Cardiac muscle cell (in vitro differentiated cells and primary cell): ENCODE results near the gene NHSL2. TPM values are rescaled to one million over a fixed set of nuclear protein-coding genes. Genes with fewer than 3 reads are reported as not detected.
A peak's percentile ranks its signal among the peaks of the same experiment; 100 is the strongest.

Experiments used
- DNase-seq, 2 donors: peaks; one replicate each; pipeline versions ENCODE4 v3.0.0 to v3.0.0-alpha.2; 2010 to 2017; ENCODE audit warnings: low read depth in 1 of 2, low spot score in 1 of 2
- H3K27ac ChIP-seq: fragments of 200-600 bp; sonication (generic); 2 replicates; pipeline ENCODE4 v1.5.1; 2016
- H3K27me3 ChIP-seq: fragments of 200-600 bp; sonication (generic); 2 replicates; pipeline ENCODE4 v1.6.0; 2016; ENCODE audit warnings: control low read depth
- H3K36me3 ChIP-seq: fragments of 200-600 bp; sonication (generic); 2 replicates; pipeline ENCODE4 v1.5.1; 2016; ENCODE audit warnings: control low read depth
- H3K4me1 ChIP-seq: fragments of 200-600 bp; sonication (generic); 2 replicates; pipeline ENCODE4 v1.8.1; 2017; ENCODE audit warnings: low read depth, mild to moderate bottlenecking, mixed run types
- H3K4me3 ChIP-seq: fragments of 200-600 bp; sonication (generic); 2 replicates; pipeline ENCODE4 v1.5.1; 2016; ENCODE audit warnings: mild to moderate bottlenecking
- H3K9me3 ChIP-seq: fragments of 200-600 bp; sonication (generic); 2 replicates; pipeline ENCODE4 v1.5.1; 2017; ENCODE audit warnings: low read depth, mild to moderate bottlenecking, control low read depth
- CTCF ChIP-seq: IDR thresholded peaks from 2 replicates; pipeline ENCODE4 v1.5.1; 2012; ENCODE audit warnings: low read depth, mild to moderate bottlenecking, low read length
- polyA plus RNA-seq: library from polyadenylated mRNA; unstranded; fragments of >200 nt; fragmentation: Nextera tagmentation; extraction: Ambion mirVana; gene quantifications from 2 replicates; pipeline ENCODE4 v1.2.1, GENCODE V29; 2016
- total RNA-seq: library from RNA; depleted of rRNA; stranded (reverse); fragments of >200 nt; gene quantifications from 2 replicates; pipeline ENCODE4 v1.2.3, GENCODE V29; 2016

NHSL2 gene
- total and polyA plus RNA-seq, 2 experiments from 2014 or later: 6.6 to 7.9 TPM

GRCh38 chrX:72095370-72095769, 184.7 kb downstream of the NHSL2 start:
- no peak for DNase-seq
- Histone ChIP-seq H3K36me3 (no peaks in the 10 kb centered on the region), H3K9me3 (no peaks in the 10 kb centered on the region), H3K27ac (peak overlapping the region; percentile 55), H3K4me1 (peaks cover 2% of the 10 kb centered on the region), H3K27me3 (no peaks in the 10 kb centered on the region), H3K4me3 (no peak overlapping the region)
- no peak for TF ChIP-seq CTCF

GRCh38 chrX:72097098-72097497, 186.5 kb downstream of the NHSL2 start:
- Histone ChIP-seq H3K27me3 (no peaks in the 10 kb centered on the region), H3K36me3 (no peaks in the 10 kb centered on the region), H3K27ac (no peak overlapping the region), H3K4me3 (no peak overlapping the region), H3K9me3 (no peaks in the 10 kb centered on the region), H3K4me1 (peaks cover 14% of the 10 kb centered on the region)
- no peak for DNase-seq
- no peak for TF ChIP-seq CTCF

- Histone ChIP-seq H3K27me3 (no peaks in the 10 kb centered on the region), H3K27ac (no peak overlapping the region), H3K36me3 (no peaks in the 10 kb centered on the region), H3K4me3 (no peak overlapping the region), H3K9me3 (no peaks in the 10 kb centered on the region), H3K4me1 (peaks cover 13% of the 10 kb centered on the region)
- TF ChIP-seq CTCF: no peak
- DNase-seq: no peak
Measured at GRCh38 chrX:72100051-72100755, 189.6 kb downstream of the NHSL2 start.

GRCh38 chrX:72100824-72101351, 190.2 kb downstream of the NHSL2 start:
- Histone ChIP-seq H3K4me3 (no peak overlapping the region), H3K9me3 (no peaks in the 10 kb centered on the region), H3K36me3 (no peaks in the 10 kb centered on the region), H3K4me1 (peaks cover 13% of the 10 kb centered on the region), H3K27ac (no peak overlapping the region), H3K27me3 (no peaks in the 10 kb centered on the region)
- no peak for DNase-seq
- no peak for TF ChIP-seq CTCF

GRCh38 chrX:72101597-72102037, 191.0 kb downstream of the NHSL2 start:
- Histone ChIP-seq H3K9me3 (no peaks in the 10 kb centered on the region), H3K4me1 (peaks cover 13% of the 10 kb centered on the region), H3K36me3 (no peaks in the 10 kb centered on the region), H3K27ac (peak overlapping the region; percentile 34), H3K27me3 (no peaks in the 10 kb centered on the region), H3K4me3 (no peak overlapping the region)
- no peak for TF ChIP-seq CTCF
- no peak for DNase-seq
